Astrocyte (in vitro differentiated cells and primary cell): ENCODE measurements around the gene SYNM. TPM values are rescaled to one million over a fixed set of nuclear protein-coding genes. Genes with fewer than 3 reads are reported as not detected.

Experiments used
- DNase-seq: peaks from one replicate; pipeline ENCODE4 v3.0.0-alpha.2; 2010; ENCODE audit warnings: low read depth
- FAIRE-seq: peaks from 2 replicates; lab custom pipeline; 2011; peaks lifted over from hg19 to GRCh38; lab: Jason Lieb, UNC
- H2AFZ ChIP-seq: 2 replicates; pipeline ENCODE4 v1.6.0; 2012; ENCODE audit warnings: low read depth, low read length, inconsistent platforms
- H3K27ac ChIP-seq: 2 replicates; pipeline ENCODE4 v1.5.1; 2011; ENCODE audit warnings: low read depth, low read length, inconsistent platforms
- H3K27me3 ChIP-seq: 2 replicates; pipeline ENCODE4 v1.6.0; 2011; ENCODE audit warnings: low read length, inconsistent platforms; ENCODE audit not compliant: insufficient read depth
- H3K36me3 ChIP-seq: 2 replicates; pipeline ENCODE4 v1.5.1; 2011; ENCODE audit warnings: low read length, inconsistent platforms; ENCODE audit not compliant: insufficient read depth
- H3K4me1 ChIP-seq: 2 replicates; pipeline ENCODE4 v1.5.1; 2011; ENCODE audit warnings: low read length, inconsistent platforms; ENCODE audit not compliant: insufficient read depth
- H3K4me2 ChIP-seq: 2 replicates; pipeline ENCODE4 v1.6.0; 2012; ENCODE audit warnings: low read length, inconsistent platforms
- H3K4me3 ChIP-seq: 2 replicates; pipeline ENCODE4 v1.5.1; 2011; ENCODE audit warnings: low read depth, mild to moderate bottlenecking, low read length, inconsistent platforms; ENCODE audit not compliant: insufficient read depth
- H3K79me2 ChIP-seq: 2 replicates; pipeline ENCODE4 v1.6.0; 2012; ENCODE audit warnings: mild to moderate bottlenecking, low read length, inconsistent platforms; ENCODE audit not compliant: insufficient read depth
- H3K9ac ChIP-seq: 2 replicates; pipeline ENCODE4 v1.6.0; 2012; ENCODE audit warnings: mild to moderate bottlenecking, low read length, inconsistent platforms
- H3K9me3 ChIP-seq: 2 replicates; pipeline ENCODE4 v1.5.1; 2012; ENCODE audit warnings: low read depth, mild to moderate bottlenecking, low read length, inconsistent platforms; ENCODE audit not compliant: insufficient read depth
- H4K20me1 ChIP-seq: 2 replicates; pipeline ENCODE4 v1.6.0; 2012; ENCODE audit warnings: low read length, inconsistent platforms; ENCODE audit not compliant: insufficient read depth
- H3K27ac Mint-ChIP-seq: one replicate; pipeline ENCODE4 v1.8.0; 2021; ENCODE audit warnings: mild to moderate bottlenecking, mixed read lengths; ENCODE audit not compliant: unreplicated experiment
- H3K27me3 Mint-ChIP-seq: one replicate; pipeline ENCODE4 v1.8.0; 2021; ENCODE audit warnings: low read depth, mixed read lengths; ENCODE audit not compliant: unreplicated experiment
- H3K36me3 Mint-ChIP-seq: one replicate; pipeline ENCODE4 v1.8.0; 2021; ENCODE audit warnings: low read depth, mixed read lengths; ENCODE audit not compliant: unreplicated experiment
- H3K4me1 Mint-ChIP-seq: one replicate; pipeline ENCODE4 v1.8.0; 2021; ENCODE audit warnings: low read depth, mixed read lengths; ENCODE audit not compliant: unreplicated experiment
- H3K4me3 Mint-ChIP-seq: one replicate; pipeline ENCODE4 v1.8.0; 2021; ENCODE audit warnings: mild to moderate bottlenecking, moderate library complexity, mixed read lengths; ENCODE audit not compliant: unreplicated experiment
- H3K9me3 Mint-ChIP-seq: one replicate; pipeline ENCODE4 v1.8.0; 2021; ENCODE audit warnings: mild to moderate bottlenecking, mixed read lengths; ENCODE audit not compliant: unreplicated experiment
- EZH2 ChIP-seq: IDR thresholded peaks from 2 replicates; pipeline ENCODE4 v1.6.1; 2012; ENCODE audit warnings: mild to moderate bottlenecking, low read length, inconsistent platforms; ENCODE audit not compliant: insufficient read depth
- total RNA-seq: library from RNA; stranded (reverse); gene quantifications from 2 replicates; pipeline ENCODE4 v1.2.1, GENCODE V29; 2021
- TF ChIP-seq, protein P1 (sequence below): IDR thresholded peaks from 2 replicates; pipeline ENCODE4 v1.5.1; 2011; ENCODE audit warnings: low read depth, mild to moderate bottlenecking, inconsistent platforms, low read length, moderate library complexity; ENCODE audit not compliant: insufficient read depth

The SYNM gene
- total RNA-seq, 1 donor from 2014 or later, result 9.7 TPM

- Mint-ChIP-seq H3K9me3 (no peaks in the 10 kb centered on the region), H3K27ac (no peak overlapping the region), H3K4me1 (peaks cover 3% of the 10 kb centered on the region), H3K4me3 (no peak overlapping the region), H3K36me3 (peaks cover 33% of the 10 kb centered on the region), H3K27me3 (no peaks in the 10 kb centered on the region)
- Histone ChIP-seq H3K4me2 (no peak overlapping the region), H3K27me3 (no peaks in the 10 kb centered on the region), H3K36me3 (no peaks in the 10 kb centered on the region), H3K9me3 (no peaks in the 10 kb centered on the region), H3K4me3 (no peak overlapping the region), H2AFZ (no peak overlapping the region), H3K4me1 (no peaks in the 10 kb centered on the region), H3K9ac (no peak overlapping the region), H3K27ac (no peak overlapping the region), H4K20me1 (no peaks in the 10 kb centered on the region), H3K79me2 (no peaks in the 10 kb centered on the region)
- DNase-seq, result no peak
- no peak for FAIRE-seq
- TF ChIP-seq, protein P1, sequence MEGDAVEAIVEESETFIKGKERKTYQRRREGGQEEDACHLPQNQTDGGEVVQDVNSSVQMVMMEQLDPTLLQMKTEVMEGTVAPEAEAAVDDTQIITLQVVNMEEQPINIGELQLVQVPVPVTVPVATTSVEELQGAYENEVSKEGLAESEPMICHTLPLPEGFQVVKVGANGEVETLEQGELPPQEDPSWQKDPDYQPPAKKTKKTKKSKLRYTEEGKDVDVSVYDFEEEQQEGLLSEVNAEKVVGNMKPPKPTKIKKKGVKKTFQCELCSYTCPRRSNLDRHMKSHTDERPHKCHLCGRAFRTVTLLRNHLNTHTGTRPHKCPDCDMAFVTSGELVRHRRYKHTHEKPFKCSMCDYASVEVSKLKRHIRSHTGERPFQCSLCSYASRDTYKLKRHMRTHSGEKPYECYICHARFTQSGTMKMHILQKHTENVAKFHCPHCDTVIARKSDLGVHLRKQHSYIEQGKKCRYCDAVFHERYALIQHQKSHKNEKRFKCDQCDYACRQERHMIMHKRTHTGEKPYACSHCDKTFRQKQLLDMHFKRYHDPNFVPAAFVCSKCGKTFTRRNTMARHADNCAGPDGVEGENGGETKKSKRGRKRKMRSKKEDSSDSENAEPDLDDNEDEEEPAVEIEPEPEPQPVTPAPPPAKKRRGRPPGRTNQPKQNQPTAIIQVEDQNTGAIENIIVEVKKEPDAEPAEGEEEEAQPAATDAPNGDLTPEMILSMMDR, result no peak
- no peak for TF ChIP-seq EZH2
These were observed 44.0 kb downstream of the SYNM start for GRCh38 chr15:99148851-99149276.

DNA sequence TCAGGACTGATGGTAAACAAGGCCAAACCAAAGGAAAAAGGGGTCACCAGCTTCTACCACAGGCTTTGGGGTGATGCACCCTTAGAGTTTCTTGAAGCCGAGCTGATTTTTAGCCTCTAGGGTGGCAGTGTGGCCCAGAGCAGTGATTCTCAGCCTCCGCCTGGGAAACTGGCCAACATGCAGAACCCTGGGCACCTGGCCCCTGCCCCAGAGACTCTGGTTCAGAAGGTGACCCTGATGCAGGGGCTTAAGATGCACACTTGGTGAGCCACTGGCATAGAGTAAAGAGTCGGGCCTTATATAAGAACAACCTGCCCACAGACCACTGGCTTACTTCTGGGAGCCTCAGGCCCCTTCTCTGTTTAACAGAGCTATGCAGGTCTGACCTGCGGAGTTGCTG is 44.5 kb downstream of the SYNM start:
- H2AFZ ChIP-seq, result no peak overlapping the region
- H3K9me3 Mint-ChIP-seq, result no peaks in the 10 kb centered on the region
- H3K4me1 Mint-ChIP-seq, result peaks cover 3% of the 10 kb centered on the region
- H3K4me1 ChIP-seq, result no peaks in the 10 kb centered on the region
- H3K36me3 Mint-ChIP-seq, result peaks cover 30% of the 10 kb centered on the region
- H4K20me1 ChIP-seq, result no peaks in the 10 kb centered on the region
- no peaks in the 10 kb centered on the region for H3K27me3 ChIP-seq
- H3K4me3 ChIP-seq, result no peak overlapping the region
- H3K79me2 ChIP-seq, result no peaks in the 10 kb centered on the region
- H3K9me3 ChIP-seq, result no peaks in the 10 kb centered on the region
- H3K36me3 ChIP-seq, result no peaks in the 10 kb centered on the region
- no peak overlapping the region for H3K27ac Mint-ChIP-seq
- H3K27me3 Mint-ChIP-seq, result no peaks in the 10 kb centered on the region
- no peak overlapping the region for H3K9ac ChIP-seq
- no peak overlapping the region for H3K4me3 Mint-ChIP-seq
- no peak overlapping the region for H3K27ac ChIP-seq
- DNase-seq (no peak), FAIRE-seq (no peak)
- H3K4me2 ChIP-seq, result no peak overlapping the region
- TF ChIP-seq, protein P1, result no peak
- no peak for TF ChIP-seq EZH2

GRCh38 chr15:99151156-99151555 is 46.3 kb downstream of the SYNM start:
- TF ChIP-seq, protein P1, result no peak
- no peak for TF ChIP-seq EZH2
- H3K79me2 ChIP-seq, result no peaks in the 10 kb centered on the region
- no peak overlapping the region for H3K27ac ChIP-seq
- no peaks in the 10 kb centered on the region for H3K9me3 ChIP-seq
- no peaks in the 10 kb centered on the region for H3K27me3 ChIP-seq
- no peak overlapping the region for H3K4me3 ChIP-seq
- no peak overlapping the region for H3K4me2 ChIP-seq
- DNase-seq, result no peak
- Mint-ChIP-seq H3K27ac (no peak overlapping the region), H3K9me3 (no peaks in the 10 kb centered on the region), H3K4me3 (no peak overlapping the region), H3K27me3 (no peaks in the 10 kb centered on the region), H3K36me3 (peaks cover 29% of the 10 kb centered on the region), H3K4me1 (peaks cover 5% of the 10 kb centered on the region)
- no peak overlapping the region for H2AFZ ChIP-seq
- H3K4me1 ChIP-seq, result no peaks in the 10 kb centered on the region
- H3K9ac ChIP-seq, result no peak overlapping the region
- H4K20me1 ChIP-seq, result no peaks in the 10 kb centered on the region
- peaks cover 3% of the 10 kb centered on the region for H3K36me3 ChIP-seq
- no peak for FAIRE-seq
